HG03097 (cell line): Measurements from ENCODE around the gene SLC66A1.

Experiments
- ATAC-seq: cut with Tn5 transposase; IDR thresholded peaks from one replicate; pipeline ENCODE4 v1.9.1; 2021; ENCODE audit not compliant: unreplicated experiment, low FRiP score

Gene SLC66A1

DNA sequence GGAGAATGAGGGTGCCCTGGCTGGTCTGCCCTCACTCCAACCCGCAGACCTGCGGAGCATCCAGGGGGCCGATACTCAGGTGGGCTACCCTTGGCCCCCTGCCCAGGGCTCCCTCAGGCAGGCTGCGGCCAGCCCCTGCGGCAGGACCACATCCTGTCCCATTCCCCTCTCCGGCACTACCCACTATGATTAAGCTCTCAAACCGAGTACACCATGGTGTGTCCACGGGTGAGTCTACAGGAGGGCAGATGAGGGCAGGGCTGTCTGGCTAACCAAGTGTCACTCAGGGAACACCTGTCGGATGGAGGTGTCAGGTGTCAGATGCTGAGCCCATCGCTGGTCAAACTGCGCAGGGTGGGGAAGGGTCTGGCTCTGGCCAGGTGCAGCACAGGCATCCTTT is 47.2 kb downstream of the SLC66A1 start:
- no peak for ATAC-seq

DNA sequence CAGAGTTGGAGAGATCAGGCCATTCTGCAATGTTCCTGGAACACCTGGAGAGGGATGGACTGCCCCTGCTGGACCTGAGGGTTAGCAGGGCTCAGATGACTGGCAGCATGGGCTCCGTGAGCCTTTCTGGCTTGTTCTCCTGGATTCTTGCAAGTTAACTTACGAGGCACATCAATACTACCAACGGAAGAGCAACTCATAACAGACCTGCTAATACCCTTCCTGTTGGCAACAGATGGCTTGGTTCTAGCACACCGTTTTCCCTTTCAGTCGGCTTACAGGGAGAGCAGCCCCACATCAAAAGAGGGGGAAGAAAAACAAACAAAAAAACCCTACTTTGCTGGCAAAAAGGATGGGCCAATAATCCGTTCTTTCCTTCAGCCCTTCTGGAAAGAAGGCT is 47.9 kb downstream of the SLC66A1 start:
- ATAC-seq, result no peak

DNA sequence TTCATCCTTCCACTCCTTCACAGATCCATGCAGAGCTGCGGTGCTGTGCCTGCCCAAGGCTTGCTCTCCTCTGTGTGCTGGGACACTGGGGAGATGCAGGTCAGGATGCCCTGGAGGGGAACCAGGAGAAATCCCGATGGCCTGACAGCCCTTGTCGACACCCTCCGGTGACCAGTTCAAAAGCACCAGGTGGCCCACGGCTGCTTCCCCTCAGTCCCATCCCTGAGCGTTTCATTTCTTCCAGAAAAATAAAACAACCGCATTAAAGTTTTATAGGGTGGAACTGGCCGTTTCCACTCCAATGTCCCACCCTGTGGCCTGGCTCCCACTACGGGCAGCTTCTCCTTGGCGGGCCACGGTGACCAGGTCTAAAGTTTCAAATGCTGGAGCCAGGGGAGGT is 48.3 kb downstream of the SLC66A1 start:
- no peak for ATAC-seq

DNA sequence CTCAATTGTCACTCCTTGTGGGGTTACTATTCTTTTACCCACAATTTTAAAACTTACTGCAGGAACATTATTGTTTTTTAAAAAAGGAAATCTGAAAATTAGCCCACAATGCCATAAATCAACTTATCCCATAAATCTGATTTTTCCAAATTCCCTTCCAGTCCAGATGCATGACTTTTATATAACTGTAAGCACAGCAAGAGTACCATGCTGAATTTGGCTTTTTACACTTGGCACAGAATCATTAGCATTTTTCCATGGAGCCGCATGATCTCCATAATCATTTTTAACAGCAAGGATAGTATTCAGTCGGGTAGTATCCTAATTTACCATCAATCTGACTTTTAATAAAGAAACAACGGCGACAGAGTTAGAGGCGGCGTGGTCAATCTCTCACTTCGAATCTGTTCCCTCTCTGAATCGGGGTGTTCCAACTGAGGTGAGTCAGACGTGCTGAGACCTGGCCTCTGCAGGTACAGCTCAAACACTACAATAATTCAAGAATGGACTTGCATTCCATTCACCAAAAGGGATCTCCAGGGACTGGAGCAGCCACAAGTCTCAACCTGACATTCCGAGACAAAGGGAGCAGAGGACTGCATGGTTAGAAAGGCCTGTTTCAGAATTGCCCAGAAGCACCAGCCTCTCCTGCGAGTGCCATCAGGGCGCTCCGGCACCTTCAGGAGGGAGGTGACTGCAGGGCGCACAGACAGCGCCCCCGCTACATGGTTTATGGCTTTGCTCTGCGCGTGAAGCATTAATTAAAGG is 48.9 kb downstream of the SLC66A1 start:
- no peak for ATAC-seq

DNA sequence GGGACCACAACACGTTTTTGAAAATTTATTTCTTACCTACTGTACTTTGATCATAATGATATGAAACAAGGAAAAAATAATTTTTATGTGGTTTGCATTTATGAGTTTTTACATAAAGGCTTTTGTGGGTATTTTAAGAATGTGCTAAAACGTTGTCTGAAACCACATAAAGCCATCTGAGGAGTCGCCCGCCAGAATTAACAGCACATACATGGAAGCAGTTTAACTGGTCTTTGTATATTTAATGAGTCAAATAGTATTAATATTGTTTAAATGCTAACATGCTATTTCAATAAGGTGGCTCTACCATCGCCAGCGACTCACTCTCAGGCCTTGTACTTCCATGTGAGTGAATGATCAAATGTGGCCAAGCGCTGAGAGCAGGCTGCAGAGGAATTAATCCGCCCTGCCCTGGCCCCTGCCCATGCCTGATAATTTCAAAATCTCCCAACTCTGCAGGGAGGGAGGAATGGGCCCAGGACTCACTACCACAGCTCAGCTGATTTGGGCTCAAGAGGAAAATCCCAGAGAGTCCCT is 49.6 kb downstream of the SLC66A1 start:
- no peak for ATAC-seq

DNA sequence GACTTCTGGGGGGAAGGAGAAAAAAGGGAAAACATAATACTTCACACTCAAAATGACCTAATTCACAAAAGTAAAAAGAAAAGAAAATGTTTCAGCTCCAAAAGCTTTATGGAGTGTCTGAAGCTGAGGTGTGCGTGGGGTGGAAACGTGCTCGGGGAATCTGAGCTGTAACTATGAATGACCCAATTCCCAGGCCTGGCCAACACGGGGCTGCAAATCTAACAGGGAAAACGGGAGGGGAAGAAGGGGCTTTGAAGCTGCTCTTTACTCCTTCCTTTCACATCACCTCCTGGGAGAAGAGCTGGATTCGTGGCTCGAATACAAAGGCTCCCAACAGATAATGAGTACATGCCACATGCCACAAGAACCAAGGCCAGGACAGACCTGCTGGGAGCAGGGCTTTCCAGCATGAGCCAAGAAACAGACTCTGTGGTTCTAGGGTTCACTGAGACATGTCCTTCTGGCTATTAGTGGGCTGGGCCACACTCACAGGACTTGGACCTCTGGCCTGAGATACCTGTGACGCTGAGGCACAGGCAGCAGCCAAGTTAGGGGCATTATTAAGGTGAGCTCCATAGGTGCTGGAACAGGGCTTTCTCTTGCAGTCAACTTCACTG is 51.5 kb downstream of the SLC66A1 start:
- no peak for ATAC-seq

DNA sequence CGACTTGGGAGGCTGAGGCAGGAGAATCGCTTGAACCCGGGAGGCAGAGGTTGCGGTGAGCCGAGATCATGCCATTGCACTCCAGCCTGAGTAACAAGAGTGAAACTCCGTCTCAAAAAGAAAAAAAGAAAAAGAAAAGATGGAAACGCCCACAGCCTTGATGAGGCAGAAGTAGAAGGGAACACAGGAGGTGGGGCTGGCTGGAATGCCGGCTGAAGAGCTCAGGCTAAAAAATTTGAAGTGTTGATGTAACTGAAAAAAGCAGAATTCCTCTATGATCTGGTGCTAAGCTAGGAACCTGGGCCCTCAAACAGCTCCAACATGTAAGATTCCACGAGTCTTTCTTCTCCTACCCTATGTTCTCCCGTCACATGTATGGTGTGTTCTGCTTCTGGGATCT is 53.6 kb downstream of the SLC66A1 start:
- no peak for ATAC-seq

DNA sequence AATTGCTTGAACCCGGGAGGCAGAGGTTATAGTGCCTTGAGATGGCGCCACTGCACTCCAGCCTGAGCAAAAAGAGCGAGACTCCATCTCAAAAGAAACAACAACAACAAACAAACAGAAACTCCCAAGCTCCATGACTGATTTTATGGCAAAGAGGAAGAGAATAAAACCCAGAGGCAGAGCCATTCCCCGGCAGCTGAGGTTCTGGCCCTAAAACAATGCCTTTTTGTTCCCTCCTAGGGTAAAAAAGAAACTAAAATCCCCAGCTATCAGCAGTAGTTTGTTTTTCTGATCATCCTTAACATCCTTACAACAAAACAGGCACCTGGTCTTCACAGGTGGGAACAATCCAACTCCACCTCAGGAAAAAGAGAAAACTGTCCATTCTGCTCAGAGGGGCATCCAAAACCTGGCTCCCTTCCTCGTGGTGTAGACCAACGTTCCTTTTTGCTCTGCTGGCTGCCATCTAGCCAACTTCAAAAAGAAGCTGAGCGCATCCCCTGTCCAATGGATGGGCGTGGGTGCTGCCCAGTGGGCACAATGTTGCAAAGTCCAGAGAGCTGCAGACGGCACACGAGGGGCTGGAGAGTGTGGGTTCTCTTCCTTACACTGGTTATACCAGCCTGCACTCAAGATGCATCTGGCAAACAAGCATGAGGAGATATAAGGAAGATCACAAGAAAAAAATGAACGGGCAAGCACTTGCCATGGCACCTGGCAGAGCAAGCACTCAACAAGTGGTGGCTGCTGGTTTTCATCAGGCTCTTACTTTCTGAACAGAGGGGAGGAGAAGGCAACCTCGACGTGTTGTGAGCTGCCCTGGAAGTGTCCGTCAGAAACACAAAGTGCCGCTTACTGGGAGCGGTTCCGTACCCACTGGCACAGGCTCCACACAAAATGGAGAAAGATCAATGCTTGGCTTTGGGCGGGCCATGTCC is 54.7 kb downstream of the SLC66A1 start:
- no peak for ATAC-seq

DNA sequence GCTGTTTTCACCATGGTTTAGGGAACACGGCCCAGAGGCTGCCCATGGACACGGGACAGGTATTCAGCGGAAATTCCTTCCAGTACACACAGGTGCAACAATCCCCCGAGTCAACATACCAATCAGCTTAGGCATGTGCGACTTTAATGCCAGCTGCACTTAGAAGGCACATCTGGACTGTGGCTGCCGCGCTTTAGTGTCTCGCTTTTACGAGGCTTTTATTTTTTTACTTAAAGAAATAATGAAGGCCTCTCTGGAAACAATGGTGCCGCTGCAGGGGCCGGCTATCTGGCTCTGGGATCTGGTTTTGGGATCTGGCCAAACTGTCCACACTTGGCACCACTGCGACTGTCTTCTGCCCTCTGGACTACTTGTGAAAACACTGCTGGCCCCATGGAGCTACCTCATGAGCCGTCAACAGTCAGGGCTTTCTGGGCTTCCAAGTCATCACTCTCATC is 55.5 kb downstream of the SLC66A1 start:
- no peak for ATAC-seq

DNA sequence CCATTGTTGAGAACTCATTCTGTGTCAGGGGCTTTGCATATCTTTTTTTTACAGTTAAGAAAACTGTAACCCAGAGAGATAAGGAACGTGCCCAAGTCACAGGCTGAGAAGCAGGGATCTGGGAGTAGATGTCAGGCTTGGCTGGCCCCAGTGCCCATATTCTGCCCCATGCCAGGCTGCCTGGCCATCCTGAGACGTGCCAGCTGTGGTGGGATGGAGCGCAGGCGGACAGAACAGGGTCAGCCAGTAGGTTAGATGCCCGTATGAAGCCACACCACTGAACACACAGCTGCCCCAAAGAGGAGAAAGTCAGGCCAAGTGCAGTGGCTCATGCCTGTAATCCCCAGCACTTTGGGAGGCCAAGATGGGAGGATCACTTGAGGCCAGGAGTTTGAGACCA is 55.9 kb downstream of the SLC66A1 start:
- no peak for ATAC-seq

DNA sequence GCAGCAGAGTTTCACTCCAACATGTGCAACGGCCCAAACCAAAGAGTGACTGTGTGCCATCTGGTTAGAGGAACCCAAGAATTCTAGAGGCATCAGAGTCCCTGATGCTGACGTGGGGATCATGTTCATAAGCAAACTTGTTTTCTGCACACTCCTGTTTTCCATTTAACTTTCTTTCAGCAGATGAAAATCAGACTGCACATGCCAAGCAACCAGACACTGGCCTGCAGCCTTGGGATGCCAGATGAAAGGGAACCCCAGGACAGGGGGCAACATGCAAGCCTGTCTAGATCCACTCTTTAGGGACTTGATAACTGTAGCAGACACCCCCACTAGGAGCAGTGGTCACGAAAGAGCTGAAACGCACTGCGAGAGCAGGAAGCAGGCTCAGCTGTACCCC is 56.8 kb downstream of the SLC66A1 start:
- no peak for ATAC-seq

DNA sequence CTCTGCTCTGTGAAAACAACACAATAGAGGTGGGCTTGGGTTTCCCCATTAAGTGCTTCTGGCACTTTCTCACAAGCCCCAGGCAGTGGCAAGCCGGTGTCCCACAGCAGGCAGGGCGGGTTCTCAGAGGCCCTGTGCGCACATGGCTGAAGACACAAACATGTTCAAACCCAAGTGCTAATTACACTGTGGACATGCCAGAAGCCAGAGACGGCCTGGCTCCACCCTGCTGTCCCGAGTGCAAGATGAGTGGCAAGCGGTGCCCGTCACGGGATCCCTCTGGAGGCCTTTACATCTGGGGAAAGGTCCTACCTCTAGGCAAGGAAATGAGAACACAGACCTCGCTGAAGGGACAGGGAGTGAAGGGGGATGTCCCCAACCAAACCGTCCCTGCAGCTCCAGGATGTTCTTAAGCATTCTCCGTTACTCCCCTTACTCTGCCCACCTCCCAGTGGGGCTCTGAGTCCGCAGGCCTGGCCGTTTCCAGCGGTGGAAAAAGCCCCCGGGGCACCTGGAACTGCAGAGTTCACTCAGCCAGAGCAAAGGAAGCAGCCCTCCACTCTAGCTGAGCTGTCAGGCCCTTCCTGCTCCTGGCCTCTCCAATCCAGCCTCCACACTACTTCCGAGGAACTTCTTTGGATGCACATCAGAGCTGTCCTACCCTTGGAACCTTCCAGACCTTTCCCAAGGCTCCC is 57.4 kb downstream of the SLC66A1 start:
- no peak for ATAC-seq

DNA sequence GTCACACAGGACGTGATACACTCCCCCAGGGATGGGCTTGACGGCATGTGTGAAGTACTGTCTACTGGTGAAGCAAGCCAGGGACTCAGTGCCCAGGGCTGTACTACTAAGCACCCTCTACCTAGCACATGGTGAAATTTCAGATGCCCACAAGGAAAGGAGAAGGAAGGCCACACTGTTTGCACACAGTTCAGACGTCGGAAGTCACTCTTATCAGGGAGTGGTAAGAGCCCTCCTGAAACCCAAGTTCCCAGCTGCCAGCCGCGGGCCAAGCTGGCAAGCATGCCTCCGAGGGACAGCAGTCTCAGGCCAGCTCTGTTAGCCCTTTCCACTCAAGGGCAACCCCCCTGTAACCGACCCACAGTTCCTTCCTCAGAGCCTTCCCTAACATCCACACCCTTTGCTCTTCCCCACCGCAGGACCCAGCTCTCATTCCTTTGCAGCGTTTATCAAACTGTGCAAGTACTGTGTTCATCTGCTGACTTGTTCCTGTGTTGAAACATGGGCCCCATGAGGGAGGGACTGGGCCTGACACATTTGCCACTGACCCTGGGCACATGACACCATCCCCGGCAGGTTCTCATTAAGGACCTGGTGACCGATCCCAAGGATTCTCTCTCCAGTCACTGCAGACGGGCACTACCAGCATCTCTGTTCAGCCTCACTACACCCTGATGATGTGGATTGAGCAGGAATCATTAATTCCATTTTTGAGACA is 58.5 kb downstream of the SLC66A1 start:
- ATAC-seq, result no peak

DNA sequence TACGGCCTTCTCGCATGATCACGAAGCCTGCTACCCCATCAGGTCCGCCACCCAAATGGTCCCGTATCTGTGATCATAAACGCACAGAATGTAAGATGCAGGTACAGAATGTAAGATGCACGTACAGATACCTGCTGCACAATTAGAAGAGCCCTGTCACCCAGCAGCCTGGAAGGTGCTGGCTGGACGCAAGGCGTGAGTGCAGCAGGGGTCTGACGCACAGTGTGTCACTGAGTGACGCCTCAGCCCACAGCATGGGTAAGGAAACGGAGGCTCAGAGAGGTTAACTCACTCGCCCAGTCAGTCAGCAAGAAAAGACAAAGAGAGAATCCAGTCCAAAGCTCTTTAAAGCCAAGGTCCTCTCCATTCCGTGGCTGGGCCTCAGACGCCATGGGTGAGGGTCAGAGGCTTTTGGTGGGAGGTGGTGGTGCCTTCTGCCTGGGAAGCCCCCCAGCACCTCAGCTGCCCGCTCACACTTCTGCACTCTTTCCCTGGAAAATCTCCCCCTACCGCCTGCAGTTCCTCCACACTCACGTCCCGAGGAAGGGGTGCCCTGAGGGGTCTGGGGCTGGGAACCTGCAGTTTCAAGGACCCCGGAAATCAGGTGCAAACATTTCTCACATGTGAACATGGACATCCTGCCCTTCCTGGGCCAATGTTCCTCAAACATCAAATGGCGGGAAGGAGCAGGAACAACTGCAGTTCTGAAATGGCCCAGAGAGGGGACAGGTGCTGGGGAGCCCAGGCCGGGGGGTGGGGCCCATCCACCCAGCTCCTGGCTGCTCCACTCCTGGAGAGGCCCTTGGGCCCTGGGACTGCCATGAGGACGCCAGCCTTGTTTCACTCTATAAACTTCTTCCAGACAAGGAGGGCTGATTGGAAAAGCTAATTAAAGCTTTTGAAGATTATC is 59.4 kb downstream of the SLC66A1 start:
- ATAC-seq, result no peak

DNA sequence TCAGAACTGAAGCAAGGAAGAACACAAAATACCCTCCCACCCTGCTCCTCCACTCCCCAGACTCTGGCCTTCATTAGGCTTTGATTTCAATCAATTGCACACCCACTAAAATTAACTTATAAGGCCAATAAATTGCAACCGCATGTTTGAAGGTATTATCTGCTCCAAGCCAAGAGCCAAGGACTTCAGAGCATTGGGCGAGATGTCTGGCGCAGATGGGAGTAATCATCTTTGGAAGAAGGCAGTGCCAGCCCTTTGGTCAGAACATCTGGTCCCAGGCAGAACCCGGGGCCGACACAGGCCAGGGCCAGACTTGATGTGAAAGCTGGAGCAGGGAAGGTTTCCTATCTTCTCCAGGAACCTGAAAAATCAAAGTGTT is 60.0 kb downstream of the SLC66A1 start:
- ATAC-seq, result no peak

DNA sequence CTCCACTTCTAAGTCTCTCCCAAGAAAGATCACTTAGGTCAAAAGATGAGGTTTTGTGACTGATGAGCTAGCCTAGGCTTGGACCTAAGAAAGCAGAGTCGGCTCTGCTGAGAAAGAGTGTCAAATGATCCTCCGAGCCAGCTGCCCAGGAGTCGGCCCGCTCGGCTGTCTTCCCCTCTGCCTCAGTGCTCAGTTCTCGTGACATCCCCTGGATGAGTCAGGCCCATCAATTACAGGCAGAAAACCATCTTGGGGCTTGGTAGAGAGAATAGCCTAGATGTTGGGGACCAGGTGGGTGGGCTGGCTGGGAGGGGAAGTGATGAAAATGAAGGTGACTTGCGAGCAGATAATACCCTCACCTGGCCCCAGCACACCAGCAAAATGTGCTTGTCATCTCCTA is 60.5 kb downstream of the SLC66A1 start:
- ATAC-seq, result no peak

DNA sequence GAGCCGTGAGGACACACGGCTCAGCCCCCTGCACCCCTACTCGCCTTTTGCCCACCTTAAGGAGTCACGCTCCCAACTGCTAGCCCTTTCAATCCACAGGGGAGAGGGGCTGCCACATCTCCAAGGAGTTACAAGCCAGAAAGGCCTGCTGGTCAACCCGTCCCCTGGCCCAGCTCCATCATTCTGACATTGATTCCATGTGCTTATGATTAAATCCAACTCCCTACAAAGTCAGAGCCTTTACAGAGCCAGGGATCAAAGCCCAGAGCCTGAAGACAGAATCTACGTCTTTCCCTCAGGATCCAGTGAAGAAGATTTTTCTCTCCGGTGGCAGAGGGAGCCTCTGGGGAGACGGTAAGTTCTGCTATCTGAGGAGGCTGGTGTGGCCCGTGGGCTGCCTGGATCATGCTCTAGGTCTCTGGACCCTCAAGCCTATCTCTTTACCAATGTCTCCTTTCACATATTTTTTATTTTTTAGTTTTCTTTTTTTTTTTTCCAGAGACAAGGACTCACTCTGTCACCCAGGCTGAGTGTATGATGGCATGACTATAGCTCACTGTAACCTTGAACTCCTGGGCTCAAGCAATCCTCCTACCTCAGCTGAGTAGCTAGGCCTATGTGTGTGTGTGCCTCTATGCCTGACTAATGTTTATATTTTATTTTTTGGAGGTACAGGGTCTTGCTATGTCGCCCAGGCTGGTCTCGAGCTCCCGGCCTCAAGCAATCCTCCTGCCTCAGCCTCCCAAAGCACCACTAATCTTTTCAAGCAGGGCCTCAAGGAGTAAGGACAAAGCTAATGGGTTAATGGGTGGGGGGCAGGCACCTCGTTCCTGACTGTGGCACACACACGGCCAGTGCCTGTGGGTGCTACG is 61.3 kb downstream of the SLC66A1 start:
- ATAC-seq, result no peak
